Naive thymus-derived CD4-positive, alpha-beta T cell (primary cell): Measurements from ENCODE around the gene MUL1. TPM values are rescaled to one million over a fixed set of nuclear protein-coding genes. Genes with fewer than 3 reads are reported as not detected.
"Not testable (repeated sequence)": the region's sequence is repeated elsewhere in the genome, so short reads cannot be mapped to it uniquely, and the experiment has no call there.

ENCODE experiments used
- ATAC-seq: fragments of 150-1000 bp; cut with Tn5 transposase; 2 replicates; pipeline ENCODE4 v1.10.0; 2021; ENCODE audit warnings: mild to moderate bottlenecking, moderate library complexity
- CTCF ChIA-PET: fragments of 350-600 bp; sonication (Branson Sonifier 250); formaldehyde crosslinking; loops from one replicate; lab custom pipeline; 2021; ENCODE audit warnings: antibody characterized with exemption; lab: Charles Lee
- POLR2A ChIA-PET: fragments of 350-600 bp; sonication (Branson Sonifier 250); formaldehyde crosslinking; loops from one replicate; lab custom pipeline; 2021; ENCODE audit warnings: antibody characterized with exemption, inconsistent platforms; lab: Charles Lee
- DNase-seq, 9 donors: peaks; one replicate each; pipeline versions ENCODE4 v3.0.0 to v3.0.0-alpha.2; 2020 to 2022; ENCODE audit warnings: mixed read lengths in 1 of 9
- H3K27ac ChIP-seq: one replicate; pipeline ENCODE4 v1.7.0; 2013; ENCODE audit warnings: mild to moderate bottlenecking, low read depth, low read length, moderate library complexity
- H3K27me3 ChIP-seq, 2 donors: one replicate each; pipeline ENCODE4 v1.7.0; 2013; ENCODE audit warnings: low read length in 2 of 2, mild to moderate bottlenecking in 2 of 2, moderate library complexity in 2 of 2; ENCODE audit not compliant: control insufficient read depth in 2 of 2, insufficient read depth in 2 of 2
- H3K36me3 ChIP-seq, 3 experiments: 1 replicate in 2 of 3; 2 replicates in 1 of 3; pipeline ENCODE4 v1.7.0; 2013; ENCODE audit warnings: low read length in 3 of 3, mild to moderate bottlenecking in 3 of 3, moderate library complexity in 1 of 3; ENCODE audit not compliant: insufficient read depth in 3 of 3, control insufficient read depth in 2 of 3
- H3K4me1 ChIP-seq, 2 donors: one replicate each; pipeline ENCODE4 v1.7.0; 2013; ENCODE audit warnings: low read length in 2 of 2, mild to moderate bottlenecking in 2 of 2, moderate library complexity in 1 of 2; ENCODE audit not compliant: control insufficient read depth in 2 of 2, insufficient read depth in 2 of 2
- H3K4me3 ChIP-seq: 2 replicates; pipeline ENCODE4 v1.7.0; 2013; ENCODE audit warnings: mild to moderate bottlenecking, low read length
- H3K9me3 ChIP-seq, 3 experiments: 1 replicate in 2 of 3; 2 replicates in 1 of 3; pipeline ENCODE4 v1.7.0; 2013; ENCODE audit warnings: low read length in 3 of 3; ENCODE audit not compliant: control insufficient read depth in 2 of 3
- H3K27ac Mint-ChIP-seq, 9 donors: one replicate each; pipeline ENCODE4 v1.8.0; 2020 to 2022; ENCODE audit warnings: mixed read lengths in 9 of 9, mild to moderate bottlenecking in 8 of 9, moderate library complexity in 5 of 9, inconsistent platforms in 2 of 9
- H3K27me3 Mint-ChIP-seq, 5 donors: one replicate each; pipeline ENCODE4 v1.8.0; 2021 to 2022; ENCODE audit warnings: mixed read lengths in 5 of 5, mild to moderate bottlenecking in 1 of 5
- H3K36me3 Mint-ChIP-seq, 5 donors: one replicate each; pipeline ENCODE4 v1.8.0; 2020 to 2022; ENCODE audit warnings: mixed read lengths in 5 of 5, mild to moderate bottlenecking in 3 of 5, inconsistent platforms in 1 of 5
- H3K4me1 Mint-ChIP-seq, 7 donors: one replicate each; pipeline ENCODE4 v1.8.0; 2020 to 2022; ENCODE audit warnings: mixed read lengths in 7 of 7, mild to moderate bottlenecking in 3 of 7, inconsistent platforms in 1 of 7
- H3K4me3 Mint-ChIP-seq, 10 donors: one replicate each; pipeline ENCODE4 v1.8.0; 2020 to 2022; ENCODE audit warnings: mild to moderate bottlenecking in 10 of 10, mixed read lengths in 10 of 10, moderate library complexity in 6 of 10, inconsistent platforms in 2 of 10
- H3K9me3 Mint-ChIP-seq, 11 donors: one replicate each; pipeline ENCODE4 v1.8.0; 2020 to 2022; ENCODE audit warnings: mixed read lengths in 11 of 11, mild to moderate bottlenecking in 4 of 11, inconsistent platforms in 1 of 11, moderate library complexity in 1 of 11
- intact Hi-C, 2 donors: fragments of 100-400 bp; cut with micrococcal nuclease; formaldehyde crosslinking; loops; one replicate each; pipeline ENCODE4 v1.15.1; 2023
- polyA plus RNA-seq, 2 donors: library from polyadenylated mRNA; unstranded; fragments of 300-500 nt; fragmentation: Illumina TruSeq; gene quantifications; one replicate each; pipeline ENCODE4 v1.2.3, GENCODE V29; 2021
- total RNA-seq, 6 experiments: library from RNA in 5 of 6; stranded (reverse) in 5 of 6; gene quantifications; 1 replicate in 5 of 6; 2 replicates in 1 of 6; pipeline ENCODE4 v1.2.3 and lab custom pipeline; 2021 to 2026

Gene MUL1
- total and polyA plus RNA-seq, 7 experiments from 2014 or later: 16.5 to 40.5 (median 20.6) TPM

DNA sequence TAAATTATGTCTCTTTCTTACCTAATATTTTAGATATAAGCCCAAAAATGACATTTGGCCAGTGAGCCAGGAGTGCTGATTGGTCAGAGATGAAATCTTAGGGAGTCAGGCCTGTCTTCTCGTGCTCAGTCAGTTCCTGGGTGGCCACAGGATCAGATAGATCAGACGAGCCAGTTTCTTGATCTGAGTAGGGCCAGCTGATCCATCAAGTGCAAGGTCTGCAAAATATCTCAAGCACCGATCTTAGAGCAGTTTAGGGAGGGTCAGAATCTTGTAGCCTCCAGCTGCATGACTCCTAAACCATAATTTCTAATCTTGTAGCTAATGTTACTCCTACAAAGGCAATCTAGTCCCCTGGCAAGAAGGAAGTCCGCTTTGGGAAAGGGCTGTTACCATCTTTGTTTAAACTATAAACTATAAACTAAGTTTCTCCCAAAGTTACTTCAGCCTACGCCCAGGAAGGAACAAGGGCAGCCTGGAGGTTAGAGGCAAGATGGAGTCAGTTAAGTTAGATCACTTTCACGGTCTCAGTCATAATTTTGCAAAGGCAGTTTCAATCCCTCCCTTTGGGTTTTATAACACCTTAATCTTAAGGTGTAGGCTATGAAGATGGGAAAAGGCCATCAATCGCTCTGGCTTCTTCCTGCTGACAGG lies 11.8 kb upstream of the MUL1 start:
- not testable (repeated sequence) for H3K27ac Mint-ChIP-seq, H3K36me3 Mint-ChIP-seq, H3K27me3 ChIP-seq, H3K9me3 ChIP-seq, H3K4me3 Mint-ChIP-seq, ATAC-seq, H3K9me3 Mint-ChIP-seq, H3K4me1 ChIP-seq, H3K36me3 ChIP-seq, H3K4me3 ChIP-seq, H3K4me1 Mint-ChIP-seq, DNase-seq, H3K27ac ChIP-seq
- ChIA-PET POLR2A (interaction anchor here (0.8 kb wide), 1 partner anchor 114 kb away, joined by 3 read pairs; no protein-coding TSS in a partner anchor), CTCF (interaction anchor here (0.9 kb wide), 1 partner anchor 120 kb away, joined by 3 read pairs; no protein-coding TSS in a partner anchor)
- H3K27me3 Mint-ChIP-seq: peaks cover 9 to 24% (median 20%) of the 10 kb centered on the region in 5 donors
- intact Hi-C loops: loop anchor here in 1 of 2 donors (5.0 kb wide), 1 partner anchor 678 kb away; no protein-coding TSS in a partner anchor

- Histone ChIP-seq H3K4me1 (peaks cover 8 to 13% of the 10 kb centered on the region in 2 donors), H3K27ac (no peak overlapping the region), H3K36me3 (peaks cover 0 to 8% (median 0%) of the 10 kb centered on the region in 3 experiments), H3K4me3 (no peak overlapping the region), H3K27me3 (no peaks in the 10 kb centered on the region), H3K9me3 (no peaks in the 10 kb centered on the region)
- ChIA-PET CTCF (interaction anchor here (1.4 kb wide), 1 partner anchor 13 kb away, joined by 3 read pairs; no protein-coding TSS in a partner anchor), POLR2A (interaction anchor here (0.7 kb wide), 1 partner anchor 224 kb away, joined by 3 read pairs; no protein-coding TSS in a partner anchor)
- peaks cover 5 to 22% (median 5%) of the 10 kb centered on the region in 5 donors for H3K27me3 Mint-ChIP-seq
- H3K27ac Mint-ChIP-seq: no peak overlapping the region
- intact Hi-C loops: no loop called here
- DNase-seq (no peak), ATAC-seq (no peak)
- peaks cover 0 to 4% (median 2%) of the 10 kb centered on the region in 5 donors for H3K36me3 Mint-ChIP-seq
- H3K4me3 Mint-ChIP-seq: no peak overlapping the region
- peaks cover 4 to 10% (median 6%) of the 10 kb centered on the region in 7 donors for H3K4me1 Mint-ChIP-seq
- H3K9me3 Mint-ChIP-seq: no peaks in the 10 kb centered on the region
Measured at GRCh38 chr1:20511518-20512428, 3.8 kb upstream of the MUL1 start.

DNA sequence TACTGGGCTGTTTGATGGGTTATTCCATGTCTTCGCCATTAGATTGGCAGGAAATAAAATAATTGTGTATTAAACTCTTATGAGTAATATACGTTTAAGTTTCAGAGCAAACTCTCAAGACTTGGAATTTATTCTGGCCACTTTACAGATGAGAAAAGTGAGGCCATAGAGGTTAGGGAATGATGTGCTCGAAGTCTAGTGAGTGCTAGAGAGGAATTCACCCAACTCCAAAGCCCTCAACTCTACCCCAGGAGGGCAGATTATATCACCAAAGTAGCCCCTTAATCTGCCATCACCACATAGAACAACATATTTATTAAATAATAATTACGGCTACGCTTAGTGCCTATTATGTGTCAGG lies 440 bp upstream of the MUL1 start:
- Histone ChIP-seq H3K36me3 (peaks cover 0 to 8% (median 0%) of the 10 kb centered on the region in 3 experiments), H3K4me1 (peaks cover 8 to 22% of the 10 kb centered on the region in 2 donors), H3K27me3 (no peaks in the 10 kb centered on the region), H3K4me3 (peak overlapping the region; percentile 88), H3K27ac (peak overlapping the region; percentile 97), H3K9me3 (no peaks in the 10 kb centered on the region)
- H3K4me3 Mint-ChIP-seq: peak overlapping the region; percentile 83 to 98 (median 88)
- ChIA-PET POLR2A (interaction anchor here (1.4 to 1.9 kb wide), 2 partner anchors 14 to 126 kb away, joined by 6 read pairs; no protein-coding TSS in a partner anchor), CTCF (interaction anchor here (0.6 to 1.9 kb wide), 5 partner anchors 14 to 125 kb away, joined by 3 to 8 read pairs (median 3); partner anchors contain the start of gene PINK1)
- intact Hi-C loops: loop anchor here (1.0 to 5.0 kb wide), 8 partner anchors 22 to 1296 kb away; partner anchors contain the start of genes PINK1 (in 2 of the 2), CAMK2N1 (in 1 of the 2), DDOST (in 1 of the 2) and EIF4G3 (in 1 of the 2)
- H3K9me3 Mint-ChIP-seq: no peaks in the 10 kb centered on the region
- H3K27me3 Mint-ChIP-seq: peaks cover 0 to 11% (median 5%) of the 10 kb centered on the region in 5 donors
- peak overlapping the region; percentile 72 to 97 (median 92) for H3K27ac Mint-ChIP-seq
- H3K36me3 Mint-ChIP-seq: peaks cover 0 to 4% (median 0%) of the 10 kb centered on the region in 5 donors
- no peak for DNase-seq
- no peak for ATAC-seq
- peaks cover 15 to 39% (median 23%) of the 10 kb centered on the region in 7 donors for H3K4me1 Mint-ChIP-seq

DNA sequence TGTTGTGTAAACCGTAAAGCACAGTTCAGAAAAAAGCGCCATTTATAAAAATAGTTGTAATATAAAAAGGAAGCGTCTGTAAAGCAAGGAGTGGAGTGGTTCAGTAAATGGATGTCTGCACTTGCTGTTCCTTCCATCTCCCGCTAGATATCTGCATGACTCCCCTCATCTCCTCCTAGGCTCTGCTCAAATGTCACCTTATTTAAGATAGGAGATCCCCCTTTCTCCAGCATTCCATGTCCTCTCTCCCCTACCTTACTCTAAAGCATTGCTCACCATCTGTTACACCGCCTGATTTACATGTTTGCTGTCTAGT lies 745 bp downstream of the MUL1 start:
- DNase-seq (no peak), ATAC-seq (peak; percentile 48)
- H3K4me1 Mint-ChIP-seq: peaks cover 15 to 40% (median 23%) of the 10 kb centered on the region in 7 donors
- intact Hi-C loops: loop anchor here (5.0 kb wide), 3 partner anchors 125 to 1295 kb away; partner anchors contain the start of genes HP1BP3 (in 1 of the 2), PINK1 (in 1 of the 2) and UBR4 (in 1 of the 2)
- Histone ChIP-seq H3K4me3 (peak overlapping the region; percentile 88), H3K4me1 (peaks cover 8 to 22% of the 10 kb centered on the region in 2 donors), H3K27ac (peak overlapping the region; percentile 97), H3K9me3 (no peaks in the 10 kb centered on the region), H3K36me3 (peaks cover 0 to 17% (median 0%) of the 10 kb centered on the region in 3 experiments), H3K27me3 (no peaks in the 10 kb centered on the region)
- peak overlapping the region; percentile 72 to 97 (median 92) for H3K27ac Mint-ChIP-seq
- no peaks in the 10 kb centered on the region for H3K9me3 Mint-ChIP-seq
- ChIA-PET POLR2A (interaction anchor here (0.5 to 1.9 kb wide), 3 partner anchors 13 to 707 kb away, joined by 3 to 6 read pairs (median 4); no protein-coding TSS in a partner anchor), CTCF (interaction anchor here (1.2 kb wide), 1 partner anchor 597 kb away, joined by 4 read pairs; no protein-coding TSS in a partner anchor)
- H3K36me3 Mint-ChIP-seq: peaks cover 0 to 4% (median 0%) of the 10 kb centered on the region in 5 donors
- peak overlapping the region; percentile 83 to 98 (median 88) for H3K4me3 Mint-ChIP-seq
- H3K27me3 Mint-ChIP-seq: peaks cover 0 to 4% (median 0%) of the 10 kb centered on the region in 5 donors

DNA sequence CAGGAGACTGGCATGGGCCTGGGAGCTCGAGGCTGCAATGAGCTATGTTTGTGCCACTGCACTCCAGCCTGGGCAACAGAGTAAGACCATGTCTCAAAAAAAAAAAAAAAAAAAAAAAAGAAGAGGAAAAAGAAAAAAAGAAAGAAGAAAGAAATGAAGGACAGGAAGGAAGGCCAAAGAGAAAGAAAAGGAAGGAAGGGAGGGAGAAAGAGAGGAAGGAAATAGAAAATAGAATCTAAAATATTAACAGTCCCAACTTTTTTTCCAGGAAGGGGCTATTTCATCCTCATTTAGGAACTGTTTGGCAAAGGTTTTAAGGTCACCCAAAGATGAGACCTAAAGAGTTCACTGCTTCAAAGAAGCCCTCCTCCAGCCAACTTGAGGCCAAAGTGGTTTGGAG lies 2.5 kb downstream of the MUL1 start:
- H3K27me3 ChIP-seq: no peaks in the 10 kb centered on the region
- ChIA-PET CTCF (interaction anchor here (0.6 kb wide), 1 partner anchor 12 kb away, joined by 4 read pairs; no protein-coding TSS in a partner anchor), POLR2A (no interaction called here)
- peaks cover 8 to 34% (median 13%) of the 10 kb centered on the region in 3 experiments for H3K36me3 ChIP-seq
- Mint-ChIP-seq H3K9me3 (no peaks in the 10 kb centered on the region), H3K4me1 (peaks cover 15 to 40% (median 23%) of the 10 kb centered on the region in 7 donors), H3K27ac (peak overlapping the region in 4 of 9 donors; percentile 19 to 78 (median 34)), H3K36me3 (peaks cover 0 to 9% (median 7%) of the 10 kb centered on the region in 5 donors), H3K4me3 (peak overlapping the region in 4 of 10 donors; percentile 12 to 98 (median 47)), H3K27me3 (no peaks in the 10 kb centered on the region)
- H3K4me1 ChIP-seq: peaks cover 8 to 22% of the 10 kb centered on the region in 2 donors
- intact Hi-C loops: loop anchor here (5.0 kb wide), 3 partner anchors 127 to 1293 kb away; partner anchors contain the start of genes HP1BP3 (in 1 of the 2), PINK1 (in 1 of the 2) and UBR4 (in 1 of the 2)
- DNase-seq (no peak), ATAC-seq (no peak)
- H3K4me3 ChIP-seq: no peak overlapping the region
- H3K27ac ChIP-seq: no peak overlapping the region
- H3K9me3 ChIP-seq: no peaks in the 10 kb centered on the region

DNA sequence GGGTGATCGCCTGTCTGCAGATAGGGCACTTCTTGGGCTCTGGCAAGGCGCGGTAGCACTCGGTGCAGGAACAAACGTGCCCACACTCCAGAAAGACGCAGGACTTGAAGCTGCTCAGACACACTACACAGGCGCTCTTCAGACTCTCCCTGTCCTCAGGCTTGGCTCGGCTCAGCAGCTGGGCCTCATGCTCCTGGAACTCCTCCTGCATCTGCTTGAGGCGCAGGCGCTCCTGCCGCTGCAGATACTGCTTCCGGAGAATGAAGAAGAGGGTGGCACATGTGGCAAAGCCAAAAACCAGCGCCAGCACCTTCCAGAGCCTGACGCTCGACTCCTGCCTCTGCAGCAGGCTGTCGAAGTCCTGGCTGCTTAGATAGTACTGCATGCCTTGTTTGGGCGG lies 7.2 kb downstream of the MUL1 start:
- H3K4me1 Mint-ChIP-seq: peaks cover 15 to 22% (median 18%) of the 10 kb centered on the region in 7 donors
- H3K4me1 ChIP-seq: peaks cover 0 to 2% of the 10 kb centered on the region in 2 donors
- H3K27me3 ChIP-seq: no peaks in the 10 kb centered on the region
- H3K4me3 ChIP-seq: no peak overlapping the region
- no peak overlapping the region for H3K27ac Mint-ChIP-seq
- H3K4me3 Mint-ChIP-seq: no peak overlapping the region
- H3K27ac ChIP-seq: no peak overlapping the region
- H3K9me3 ChIP-seq: no peaks in the 10 kb centered on the region
- peaks cover 8 to 53% (median 13%) of the 10 kb centered on the region in 3 experiments for H3K36me3 ChIP-seq
- POLR2A ChIA-PET: no interaction called here
- DNase-seq: no peak
- no peaks in the 10 kb centered on the region for H3K9me3 Mint-ChIP-seq
- CTCF ChIA-PET: no interaction called here
- no peak for ATAC-seq
- peaks cover 0 to 17% (median 4%) of the 10 kb centered on the region in 5 donors for H3K36me3 Mint-ChIP-seq
- intact Hi-C loops: no loop called here
- no peaks in the 10 kb centered on the region for H3K27me3 Mint-ChIP-seq
